ENCODE data around the gene NTRK3. TPM values are rescaled to one million over a fixed set of nuclear protein-coding genes. Genes with fewer than 3 reads are reported as not detected.
"Not testable (repeated sequence)": the region's sequence is repeated elsewhere in the genome, so short reads cannot be mapped to it uniquely, and the experiment has no call there.

The NTRK3 gene
- total RNA-seq, 1 donor from 2014 or later, result 3.5 TPM

DNA sequence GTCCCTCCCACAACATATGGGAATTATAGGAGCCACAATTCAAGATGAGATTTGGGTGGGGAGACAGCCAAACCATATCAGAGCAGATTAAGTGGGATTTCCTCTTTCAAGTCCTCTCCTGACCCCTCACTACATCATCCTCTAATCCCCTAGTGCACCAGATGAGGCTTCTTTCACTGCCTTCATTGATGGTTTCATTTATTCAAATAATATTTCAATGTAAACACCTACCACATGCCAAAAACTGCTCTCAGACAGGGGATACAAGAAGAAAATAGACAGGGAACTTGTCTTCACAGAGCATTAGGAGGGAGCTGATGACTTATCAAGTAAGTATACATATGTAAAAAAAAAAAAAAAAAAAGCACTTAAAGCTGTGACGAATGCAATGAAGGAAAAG, 180.2 kb downstream of the NTRK3 start:
- H3K27me3 ChIP-seq (ENCODE audit: low read depth), result no peaks in the 10 kb centered on the region
- intact Hi-C loops (cut with DNase I), result no loop called here
- H3K9me3 ChIP-seq, result no peaks in the 10 kb centered on the region
- no peak overlapping the region for H3K4me3 ChIP-seq
- H3K27ac ChIP-seq, result no peak overlapping the region
- no peaks in the 10 kb centered on the region for H3K4me1 ChIP-seq
- ATAC-seq, result no peak
- DNase-seq, result no peak
- no peaks in the 10 kb centered on the region for H3K36me3 ChIP-seq
- TF ChIP-seq, protein P1, sequence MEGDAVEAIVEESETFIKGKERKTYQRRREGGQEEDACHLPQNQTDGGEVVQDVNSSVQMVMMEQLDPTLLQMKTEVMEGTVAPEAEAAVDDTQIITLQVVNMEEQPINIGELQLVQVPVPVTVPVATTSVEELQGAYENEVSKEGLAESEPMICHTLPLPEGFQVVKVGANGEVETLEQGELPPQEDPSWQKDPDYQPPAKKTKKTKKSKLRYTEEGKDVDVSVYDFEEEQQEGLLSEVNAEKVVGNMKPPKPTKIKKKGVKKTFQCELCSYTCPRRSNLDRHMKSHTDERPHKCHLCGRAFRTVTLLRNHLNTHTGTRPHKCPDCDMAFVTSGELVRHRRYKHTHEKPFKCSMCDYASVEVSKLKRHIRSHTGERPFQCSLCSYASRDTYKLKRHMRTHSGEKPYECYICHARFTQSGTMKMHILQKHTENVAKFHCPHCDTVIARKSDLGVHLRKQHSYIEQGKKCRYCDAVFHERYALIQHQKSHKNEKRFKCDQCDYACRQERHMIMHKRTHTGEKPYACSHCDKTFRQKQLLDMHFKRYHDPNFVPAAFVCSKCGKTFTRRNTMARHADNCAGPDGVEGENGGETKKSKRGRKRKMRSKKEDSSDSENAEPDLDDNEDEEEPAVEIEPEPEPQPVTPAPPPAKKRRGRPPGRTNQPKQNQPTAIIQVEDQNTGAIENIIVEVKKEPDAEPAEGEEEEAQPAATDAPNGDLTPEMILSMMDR (IDR thresholded peaks at IDR 0.05), result no peak

DNA sequence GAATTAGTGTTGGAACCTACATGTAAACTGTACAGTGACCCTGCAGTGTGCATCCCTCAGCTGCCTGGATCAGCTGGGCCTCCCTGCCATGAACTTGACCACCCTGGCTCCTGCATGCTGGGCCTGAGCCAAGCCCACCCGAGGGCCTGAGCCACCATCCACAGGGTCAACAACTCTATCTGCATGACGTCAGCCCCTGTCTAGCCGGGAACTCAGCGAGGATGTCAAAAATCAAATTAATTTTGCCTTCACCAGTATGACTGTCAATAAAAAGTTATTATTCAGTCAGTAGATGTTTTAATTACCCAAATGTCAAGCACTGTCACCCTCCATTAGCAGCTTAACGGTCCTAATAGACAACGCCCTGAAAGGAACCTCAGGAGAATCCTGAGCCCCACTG, 181.4 kb downstream of the NTRK3 start:
- Histone ChIP-seq H3K27ac (no peak overlapping the region), H3K4me1 (no peaks in the 10 kb centered on the region), H3K27me3 (ENCODE audit: low read depth) (no peaks in the 10 kb centered on the region), H3K4me3 (no peak overlapping the region), H3K36me3 (no peaks in the 10 kb centered on the region), H3K9me3 (no peaks in the 10 kb centered on the region)
- TF ChIP-seq, protein P1 (IDR thresholded peaks at IDR 0.05), result no peak
- ATAC-seq (no peak), DNase-seq (no peak)
- intact Hi-C loops (cut with DNase I), result no loop called here

DNA sequence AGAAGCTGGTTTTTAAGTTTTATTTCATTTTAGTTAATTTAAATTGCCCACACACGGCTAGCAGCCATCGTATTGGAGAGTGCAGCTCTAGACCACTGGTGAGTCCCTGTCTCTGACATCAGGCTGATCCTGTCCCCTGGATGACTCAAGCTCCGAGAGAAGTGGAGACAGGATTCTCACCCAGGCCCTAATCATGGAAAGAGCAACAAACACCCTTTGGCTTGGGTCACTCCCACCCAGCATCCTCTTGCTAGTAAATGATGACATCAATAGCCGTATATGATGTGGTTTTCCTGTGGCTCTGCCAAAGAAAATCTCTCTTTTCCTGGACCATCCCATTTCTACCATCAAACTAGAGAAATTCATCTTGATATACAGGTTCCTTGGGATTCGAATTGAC, 182.2 kb downstream of the NTRK3 start:
- intact Hi-C loops (cut with DNase I), result no loop called here
- TF ChIP-seq, protein P1 (IDR thresholded peaks at IDR 0.05), result no peak
- Histone ChIP-seq H3K36me3 (no peaks in the 10 kb centered on the region), H3K4me3 (no peak overlapping the region), H3K27me3 (ENCODE audit: low read depth) (no peaks in the 10 kb centered on the region), H3K4me1 (no peaks in the 10 kb centered on the region), H3K9me3 (no peaks in the 10 kb centered on the region), H3K27ac (no peak overlapping the region)
- DNase-seq (no peak), ATAC-seq (no peak)

DNA sequence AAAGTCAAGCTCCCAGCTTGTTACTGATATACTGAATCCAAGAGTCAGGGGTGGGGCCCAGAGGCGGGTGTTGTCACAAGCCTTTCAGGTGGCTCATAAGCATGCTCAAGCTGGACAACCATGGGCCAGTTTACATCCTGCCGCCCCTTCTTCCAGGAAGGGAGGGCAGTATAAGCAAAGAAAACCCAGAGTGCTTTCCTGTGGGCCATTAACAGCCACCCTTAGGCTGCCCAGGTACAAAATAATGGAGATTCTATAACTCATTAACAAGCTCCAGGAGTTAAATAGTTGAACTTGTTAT, 183.2 kb downstream of the NTRK3 start:
- Histone ChIP-seq H3K27ac (no peak overlapping the region), H3K27me3 (ENCODE audit: low read depth) (no peaks in the 10 kb centered on the region), H3K9me3 (no peaks in the 10 kb centered on the region), H3K4me3 (no peak overlapping the region), H3K36me3 (no peaks in the 10 kb centered on the region), H3K4me1 (no peaks in the 10 kb centered on the region)
- TF ChIP-seq, protein P1 (IDR thresholded peaks at IDR 0.05), result no peak
- intact Hi-C loops (cut with DNase I), result no loop called here
- DNase-seq, result no peak
- ATAC-seq, result no peak

DNA sequence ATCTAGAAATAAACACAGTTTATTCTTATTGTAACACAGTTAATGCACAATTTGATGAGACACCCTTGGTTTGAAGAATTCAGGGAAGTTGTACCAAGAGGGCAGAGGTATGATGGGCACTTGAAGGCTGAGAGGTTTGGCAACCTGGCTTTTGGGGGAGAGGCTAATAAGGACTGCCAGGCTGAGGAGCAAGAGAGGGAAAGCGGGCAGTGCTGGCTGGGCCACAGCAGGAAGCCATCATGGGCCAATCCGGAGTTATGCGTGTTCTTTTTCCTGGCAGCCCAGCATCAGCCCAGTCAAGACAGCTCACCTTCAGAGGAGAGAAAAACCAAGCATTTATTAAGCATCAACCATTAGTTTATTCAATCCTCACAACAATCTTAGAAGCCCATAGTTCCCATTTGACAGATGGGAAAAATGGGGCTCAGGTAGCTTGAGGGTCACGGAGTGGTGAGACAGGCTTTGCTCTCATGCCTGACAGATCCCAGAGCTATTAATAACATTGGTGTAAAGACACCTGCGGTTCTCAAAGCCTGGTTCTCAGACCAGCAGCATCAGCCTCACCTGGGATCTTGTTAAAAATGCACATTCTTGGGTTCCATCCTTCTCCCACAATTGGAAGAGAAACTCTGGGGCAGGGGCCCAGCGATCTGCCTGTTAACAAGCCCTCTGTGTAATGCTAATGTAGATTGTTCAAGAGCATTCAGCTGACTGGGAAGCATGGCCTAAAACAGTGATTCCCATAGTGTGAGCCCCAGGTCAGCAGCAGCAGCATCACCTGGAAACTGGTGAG, 183.7 kb downstream of the NTRK3 start:
- intact Hi-C loops (cut with DNase I), result no loop called here
- Histone ChIP-seq H3K36me3 (no peaks in the 10 kb centered on the region), H3K4me3 (no peak overlapping the region), H3K4me1 (no peaks in the 10 kb centered on the region), H3K27ac (no peak overlapping the region), H3K9me3 (no peaks in the 10 kb centered on the region), H3K27me3 (ENCODE audit: low read depth) (no peaks in the 10 kb centered on the region)
- ATAC-seq (no peak), DNase-seq (no peak)
- TF ChIP-seq, protein P1 (IDR thresholded peaks at IDR 0.05), result no peak

DNA sequence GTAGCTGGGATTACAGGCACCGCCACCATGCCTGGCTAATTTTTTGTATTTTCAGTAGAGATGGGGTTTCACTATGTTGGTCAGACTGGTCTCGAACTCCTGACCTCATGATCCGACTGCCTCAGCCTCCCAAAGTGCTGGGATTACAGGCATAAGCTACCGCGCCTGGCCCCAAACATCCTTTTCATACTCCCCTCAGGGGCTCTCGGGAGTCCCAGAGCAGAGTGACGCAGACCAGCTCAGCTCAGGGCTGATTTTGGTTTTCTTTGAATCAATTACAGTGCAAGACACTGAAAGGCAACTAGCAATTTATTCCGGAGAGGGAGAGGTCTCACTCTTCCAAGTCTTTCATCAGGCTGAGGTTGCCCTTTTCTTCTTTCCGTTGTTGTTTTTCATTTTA, 184.4 kb downstream of the NTRK3 start:
- H3K36me3 ChIP-seq; H3K27ac ChIP-seq; ATAC-seq; intact Hi-C loops (cut with DNase I); H3K27me3 ChIP-seq (ENCODE audit: low read depth); H3K4me3 ChIP-seq; DNase-seq; H3K4me1 ChIP-seq; H3K9me3 ChIP-seq: not testable (repeated sequence)

Data from lower lobe of right lung (tissue), 2 donors.